Transverse colon (tissue), 4 donors: ENCODE data around the gene ANO9. TPM values are rescaled to one million over a fixed set of nuclear protein-coding genes. Genes with fewer than 3 reads are reported as not detected.

Source experiments
- DNase-seq: peaks from one replicate; pipeline ENCODE4 v3.0.0-alpha.2; 2019
- H3K27ac ChIP-seq, 4 donors: fragments of 200-600 bp; sonication (generic); 2 replicates each; pipeline ENCODE4 v1.5.1; 2016 to 2018; ENCODE audit warnings: inconsistent platforms in 4 of 4
- H3K27me3 ChIP-seq: fragments of 200-600 bp; sonication (generic); 2 replicates; pipeline ENCODE4 v1.5.1; 2017; ENCODE audit warnings: inconsistent platforms
- H3K36me3 ChIP-seq, 4 donors: fragments of 200-600 bp; sonication (generic); 2 replicates each; pipeline ENCODE4 v1.5.1; 2017 to 2019; ENCODE audit warnings: inconsistent platforms in 4 of 4
- H3K4me1 ChIP-seq, 4 donors: fragments of 200-600 bp; sonication (generic); 2 replicates each; pipeline ENCODE4 v1.5.1; 2017 to 2020; ENCODE audit warnings: inconsistent platforms in 4 of 4
- H3K4me3 ChIP-seq, 4 donors: fragments of 200-600 bp; sonication (generic); 1 replicate in 1 of 4; 2 replicates in 3 of 4; pipeline versions ENCODE4 v1.5.1 to v1.6.1; 2017 to 2019; ENCODE audit warnings: inconsistent platforms in 4 of 4
- H3K9me3 ChIP-seq, 2 donors: fragments of 200-600 bp; sonication (generic); 2 replicates each; pipeline ENCODE4 v1.5.1; 2017 to 2019; ENCODE audit warnings: inconsistent platforms in 2 of 2
- EP300 ChIP-seq: sonication (generic); formaldehyde crosslinking; IDR thresholded peaks from one replicate; pipeline ENCODE4 v1.6.1; 2017; ENCODE audit warnings: antibody characterized with exemption, low read depth
- POLR2A ChIP-seq: fragments of 450-650 bp; IDR thresholded peaks from one replicate; pipeline ENCODE4 v1.6.1; 2016; ENCODE audit warnings: antibody characterized with exemption, mild to moderate bottlenecking, moderate library complexity
- POLR2AphosphoS5 ChIP-seq, 3 donors: sonication (generic); formaldehyde crosslinking; IDR thresholded peaks; one replicate each; pipeline ENCODE4 v1.6.1; 2016; ENCODE audit warnings: antibody characterized with exemption in 3 of 3
- WGBS, 2 donors: methylation state at CpG; one replicate each; pipeline ENCODE4 v1.1.5; 2018; ENCODE audit warnings: low coverage in 1 of 2; 5-methylcytosine and 5-hydroxymethylcytosine counted together
- in situ Hi-C, 4 donors: fragments of 200-750 bp; cut with MboI; loops; one replicate each; pipeline versions ENCODE4 v1.15.0 to v1.15.1; 2017; ENCODE audit warnings: low sequenced_read_pairs in 3 of 4, low pct_ligation_motif_present in 1 of 4, low pct_unique_long_range_greater_than_20kb in 1 of 4
- intact Hi-C: fragments of 100-400 bp; cut with DNase I; formaldehyde crosslinking; loops from one replicate; pipeline ENCODE4 v1.15.1; 2023; ENCODE audit warnings: low total_unique reads
- total RNA-seq, 4 donors: library from RNA; depleted of rRNA; stranded (reverse); fragments of >200 nt; gene quantifications; one replicate each; pipeline ENCODE4 v1.1.0, GENCODE V29; 2016
- TF ChIP-seq, protein P1 (sequence below), 5 experiments: fragments of 200-600 bp in 3 of 5; fragments of 450-650 bp in 2 of 5; sonication (generic) in 3 of 5; IDR thresholded peaks; 1 replicate in 2 of 5; 2 replicates in 3 of 5; pipeline ENCODE4 v1.5.1; 2016 to 2017; ENCODE audit warnings: antibody characterized with exemption in 5 of 5, inconsistent platforms in 3 of 5, mild to moderate bottlenecking in 2 of 5, moderate library complexity in 1 of 5

Gene ANO9
- total RNA-seq, 4 donors from 2014 or later: 117 to 490 (median 296) TPM

DNA sequence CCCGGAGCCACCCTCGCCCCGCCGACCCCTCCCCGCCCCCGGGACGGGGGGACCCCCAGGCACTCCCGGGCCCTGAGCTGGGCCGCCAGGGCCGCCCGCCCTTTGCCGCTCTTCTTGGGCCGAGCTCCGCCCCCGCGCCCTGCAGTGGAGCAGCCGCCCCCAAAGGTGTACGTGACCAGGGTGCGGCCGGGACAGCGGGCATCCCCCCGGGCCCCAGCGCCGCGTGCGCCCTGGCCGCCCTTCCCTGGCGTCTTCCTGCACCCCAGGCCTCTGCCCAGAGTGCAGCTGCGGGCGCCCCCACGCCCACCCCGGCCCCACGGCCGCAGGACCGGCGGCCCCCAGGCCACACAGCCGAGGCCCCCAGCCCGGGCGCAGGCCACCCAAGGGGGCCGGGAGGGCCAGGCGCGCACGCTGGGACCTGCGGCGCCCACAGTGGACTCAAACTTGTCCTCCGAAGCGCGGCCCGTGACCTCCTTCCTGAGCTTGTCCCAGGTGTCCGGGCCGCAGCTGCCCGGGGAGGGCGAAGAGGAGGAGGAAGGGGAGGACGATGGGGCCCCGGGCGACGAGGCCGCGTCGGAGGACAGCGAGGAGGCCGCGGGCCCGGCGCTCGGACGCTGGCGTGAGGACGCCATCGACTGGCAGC, 65.2 kb downstream of the ANO9 start:
- Histone ChIP-seq H3K4me3 (no peak overlapping the region), H3K27ac (no peak overlapping the region), H3K4me1 (no peaks in the 10 kb centered on the region), H3K9me3 (no peaks in the 10 kb centered on the region), H3K27me3 (no peaks in the 10 kb centered on the region), H3K36me3 (no peaks in the 10 kb centered on the region)
- no peak for TF ChIP-seq POLR2AphosphoS5 (IDR thresholded peaks at IDR 0.05)
- TF ChIP-seq POLR2A: no peak
- TF ChIP-seq EP300: no peak
- TF ChIP-seq, protein P1, sequence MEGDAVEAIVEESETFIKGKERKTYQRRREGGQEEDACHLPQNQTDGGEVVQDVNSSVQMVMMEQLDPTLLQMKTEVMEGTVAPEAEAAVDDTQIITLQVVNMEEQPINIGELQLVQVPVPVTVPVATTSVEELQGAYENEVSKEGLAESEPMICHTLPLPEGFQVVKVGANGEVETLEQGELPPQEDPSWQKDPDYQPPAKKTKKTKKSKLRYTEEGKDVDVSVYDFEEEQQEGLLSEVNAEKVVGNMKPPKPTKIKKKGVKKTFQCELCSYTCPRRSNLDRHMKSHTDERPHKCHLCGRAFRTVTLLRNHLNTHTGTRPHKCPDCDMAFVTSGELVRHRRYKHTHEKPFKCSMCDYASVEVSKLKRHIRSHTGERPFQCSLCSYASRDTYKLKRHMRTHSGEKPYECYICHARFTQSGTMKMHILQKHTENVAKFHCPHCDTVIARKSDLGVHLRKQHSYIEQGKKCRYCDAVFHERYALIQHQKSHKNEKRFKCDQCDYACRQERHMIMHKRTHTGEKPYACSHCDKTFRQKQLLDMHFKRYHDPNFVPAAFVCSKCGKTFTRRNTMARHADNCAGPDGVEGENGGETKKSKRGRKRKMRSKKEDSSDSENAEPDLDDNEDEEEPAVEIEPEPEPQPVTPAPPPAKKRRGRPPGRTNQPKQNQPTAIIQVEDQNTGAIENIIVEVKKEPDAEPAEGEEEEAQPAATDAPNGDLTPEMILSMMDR (IDR thresholded peaks at IDR 0.05): no peak
- in situ Hi-C loops (no loop called here), intact Hi-C loops (loop anchor here (10.0 kb wide), 1 partner anchor 68 kb away; the partner anchor contains the start of gene ANO9)
- 94% methylated on average over 50 of the region's 70 CpGs; no CpG with 5 or more reads in 1 of the 2 donors for WGBS, 2 donors
- DNase-seq: no peak

DNA sequence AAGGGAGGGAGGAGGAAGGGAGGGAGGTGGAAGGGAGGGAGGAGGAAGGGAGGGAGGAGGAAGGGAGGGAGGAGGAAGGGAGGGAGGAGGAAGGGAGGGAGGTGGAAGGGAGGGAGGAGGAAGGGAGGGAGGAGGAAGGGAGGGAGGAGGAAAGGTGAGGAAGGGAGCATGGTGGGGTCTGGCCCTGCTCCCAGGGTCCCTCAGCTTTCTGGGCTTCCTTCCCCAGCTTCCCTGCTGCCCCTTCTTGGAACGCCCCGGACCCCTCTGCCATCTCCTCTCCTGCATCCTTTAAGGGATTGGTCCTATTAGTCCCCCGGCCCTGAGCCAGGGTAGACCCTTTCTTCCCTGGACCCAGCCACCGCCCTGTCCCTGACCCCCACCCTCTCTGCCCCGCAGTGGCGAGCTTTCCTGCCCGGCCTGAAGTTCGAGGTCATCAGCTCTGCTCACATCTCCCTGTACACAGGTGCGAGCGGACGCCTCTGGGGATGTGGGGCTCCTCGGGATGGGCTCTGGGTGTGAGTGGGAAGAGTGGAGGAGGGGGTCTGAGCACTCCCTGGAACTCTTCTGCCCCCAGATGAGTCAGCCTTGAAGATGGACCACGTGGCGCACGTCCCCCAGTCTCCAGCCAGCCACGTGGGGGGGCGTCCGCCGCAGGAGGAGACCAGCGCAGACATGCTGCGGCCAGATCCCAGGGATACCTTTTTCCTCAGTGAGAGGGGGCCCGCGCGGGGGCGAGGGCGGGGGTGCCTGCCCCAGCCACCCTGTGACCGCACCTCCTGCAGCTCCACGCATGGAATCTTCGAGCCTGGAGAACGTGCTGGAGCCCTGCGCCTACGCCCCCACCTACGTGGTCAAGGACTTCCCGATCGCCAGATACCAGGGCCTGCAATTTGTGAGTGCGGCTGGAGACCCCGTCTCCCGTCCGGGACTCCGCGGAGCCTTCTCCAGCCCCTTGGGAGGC, 66.5 kb downstream of the ANO9 start:
- WGBS, 2 donors: 82 to 91% methylated on average over 8 to 38 of the region's 41 CpGs
- TF ChIP-seq POLR2A: no peak
- TF ChIP-seq, protein P1 (IDR thresholded peaks at IDR 0.05): no peak
- no peak for TF ChIP-seq POLR2AphosphoS5 (IDR thresholded peaks at IDR 0.05)
- TF ChIP-seq EP300: no peak
- peaks cover 10% of the 10 kb centered on the region for H3K27me3 ChIP-seq
- no peaks in the 10 kb centered on the region for H3K9me3 ChIP-seq
- H3K4me3 ChIP-seq: no peak overlapping the region
- DNase-seq: no peak
- H3K36me3 ChIP-seq: no peaks in the 10 kb centered on the region
- no peaks in the 10 kb centered on the region for H3K4me1 ChIP-seq
- in situ Hi-C loops: no loop called here
- no peak overlapping the region for H3K27ac ChIP-seq
- intact Hi-C loops: loop anchor here (10.0 kb wide), 1 partner anchor 69 kb away; the partner anchor contains the start of gene ANO9

DNA sequence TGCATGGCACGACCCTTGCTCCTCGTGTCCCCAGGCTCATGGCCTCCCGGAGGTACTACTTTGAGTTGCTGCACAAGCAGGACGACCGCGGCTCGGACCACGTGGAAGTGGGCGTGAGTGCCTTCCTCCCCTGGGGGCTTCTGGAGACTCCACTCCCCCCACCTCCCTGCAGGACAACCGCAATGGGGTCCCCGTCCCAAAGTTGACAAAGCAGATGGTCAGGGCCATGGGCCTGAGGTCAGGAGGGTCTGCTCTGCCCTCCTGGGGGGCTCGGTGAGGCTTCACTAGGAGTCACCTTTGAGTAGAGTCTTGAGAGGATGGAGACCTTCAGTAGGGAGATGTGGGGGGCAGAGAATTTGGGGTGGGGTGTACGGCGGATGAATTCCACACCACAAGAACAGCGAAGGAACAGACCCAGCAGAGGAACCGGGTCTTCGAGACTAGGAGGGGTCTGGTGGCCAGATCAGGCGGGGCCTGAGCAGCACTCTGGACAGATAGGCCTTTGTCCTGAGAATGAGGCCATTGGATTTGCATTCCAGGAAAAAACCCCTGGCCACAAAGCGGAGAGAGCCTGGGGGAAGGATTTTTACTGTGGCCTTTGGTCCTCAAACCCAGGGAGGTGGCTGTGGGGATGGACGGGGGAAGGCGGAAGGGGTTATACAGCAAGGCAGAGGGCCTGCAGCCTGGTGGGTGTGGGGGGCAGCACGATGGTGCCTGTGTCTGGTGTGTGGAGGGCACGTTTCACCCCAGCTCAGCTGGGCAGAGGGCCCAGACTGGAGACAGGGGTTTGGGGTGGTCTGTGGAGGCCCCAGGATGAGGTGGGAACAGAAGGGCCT, 67.9 kb downstream of the ANO9 start:
- in situ Hi-C loops: no loop called here
- intact Hi-C loops: loop anchor here (10.0 kb wide), 1 partner anchor 71 kb away; the partner anchor contains the start of gene ANO9
- 82% methylated on average over 23 of the region's 23 CpGs; no CpG with 5 or more reads in 1 of the 2 donors for WGBS, 2 donors

More for the DNA sequence above, 67.9 kb downstream of the ANO9 start:
- H3K9me3 ChIP-seq: no peaks in the 10 kb centered on the region
- no peaks in the 10 kb centered on the region for H3K36me3 ChIP-seq
- H3K27me3 ChIP-seq: peaks cover 16% of the 10 kb centered on the region
- no peak overlapping the region for H3K4me3 ChIP-seq
- no peak for DNase-seq
- no peak overlapping the region for H3K27ac ChIP-seq
- peaks cover 0 to 1% (median under 1%) of the 10 kb centered on the region in 4 donors for H3K4me1 ChIP-seq
- no peak for TF ChIP-seq POLR2AphosphoS5 (IDR thresholded peaks at IDR 0.05)
- TF ChIP-seq EP300: no peak
- TF ChIP-seq, protein P1 (IDR thresholded peaks at IDR 0.05): no peak
- TF ChIP-seq POLR2A: no peak
